Measurements from ENCODE around the gene EHMT2.

EHMT2 gene

DNA sequence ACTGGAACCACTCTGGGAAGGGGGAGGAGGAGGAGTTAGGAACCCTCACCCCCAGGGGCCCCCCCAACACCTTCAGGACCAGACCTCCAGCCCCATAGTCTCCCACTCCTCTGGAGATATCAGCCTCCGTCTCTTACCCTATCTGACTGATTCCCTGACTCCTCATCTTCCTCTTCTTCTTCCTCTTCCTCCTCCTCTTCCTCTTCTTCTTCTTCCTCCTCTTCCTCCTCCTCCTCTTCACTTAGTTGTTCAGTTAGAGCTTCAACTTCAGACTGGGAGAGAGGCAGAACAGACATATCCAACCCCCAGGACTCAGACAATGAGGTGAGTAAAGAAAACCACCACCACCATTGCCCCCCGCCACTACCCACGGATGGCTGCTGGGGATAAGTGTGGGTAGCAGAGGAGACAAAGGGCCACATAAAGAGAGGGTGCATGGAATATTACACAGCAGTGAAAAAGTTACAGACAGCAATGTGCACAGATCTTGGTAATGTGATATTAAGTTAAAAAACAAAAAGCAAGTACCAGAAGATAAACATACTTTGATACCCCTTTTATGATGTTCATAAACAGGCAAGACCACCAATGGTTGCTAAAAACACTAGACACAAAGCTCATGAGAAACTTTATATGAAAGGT, 8.0 kb downstream of the EHMT2 start:
- DNase-seq (ENCODE audit: low read depth), result no peak
- H3K4me3 ChIP-seq (ENCODE audit: low read depth, low read length), result no peak overlapping the region
- TF ChIP-seq, protein P1, sequence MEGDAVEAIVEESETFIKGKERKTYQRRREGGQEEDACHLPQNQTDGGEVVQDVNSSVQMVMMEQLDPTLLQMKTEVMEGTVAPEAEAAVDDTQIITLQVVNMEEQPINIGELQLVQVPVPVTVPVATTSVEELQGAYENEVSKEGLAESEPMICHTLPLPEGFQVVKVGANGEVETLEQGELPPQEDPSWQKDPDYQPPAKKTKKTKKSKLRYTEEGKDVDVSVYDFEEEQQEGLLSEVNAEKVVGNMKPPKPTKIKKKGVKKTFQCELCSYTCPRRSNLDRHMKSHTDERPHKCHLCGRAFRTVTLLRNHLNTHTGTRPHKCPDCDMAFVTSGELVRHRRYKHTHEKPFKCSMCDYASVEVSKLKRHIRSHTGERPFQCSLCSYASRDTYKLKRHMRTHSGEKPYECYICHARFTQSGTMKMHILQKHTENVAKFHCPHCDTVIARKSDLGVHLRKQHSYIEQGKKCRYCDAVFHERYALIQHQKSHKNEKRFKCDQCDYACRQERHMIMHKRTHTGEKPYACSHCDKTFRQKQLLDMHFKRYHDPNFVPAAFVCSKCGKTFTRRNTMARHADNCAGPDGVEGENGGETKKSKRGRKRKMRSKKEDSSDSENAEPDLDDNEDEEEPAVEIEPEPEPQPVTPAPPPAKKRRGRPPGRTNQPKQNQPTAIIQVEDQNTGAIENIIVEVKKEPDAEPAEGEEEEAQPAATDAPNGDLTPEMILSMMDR (conservative IDR thresholded peaks at IDR 0.05; ENCODE audit: low read depth, low read length), result no peak

DNA sequence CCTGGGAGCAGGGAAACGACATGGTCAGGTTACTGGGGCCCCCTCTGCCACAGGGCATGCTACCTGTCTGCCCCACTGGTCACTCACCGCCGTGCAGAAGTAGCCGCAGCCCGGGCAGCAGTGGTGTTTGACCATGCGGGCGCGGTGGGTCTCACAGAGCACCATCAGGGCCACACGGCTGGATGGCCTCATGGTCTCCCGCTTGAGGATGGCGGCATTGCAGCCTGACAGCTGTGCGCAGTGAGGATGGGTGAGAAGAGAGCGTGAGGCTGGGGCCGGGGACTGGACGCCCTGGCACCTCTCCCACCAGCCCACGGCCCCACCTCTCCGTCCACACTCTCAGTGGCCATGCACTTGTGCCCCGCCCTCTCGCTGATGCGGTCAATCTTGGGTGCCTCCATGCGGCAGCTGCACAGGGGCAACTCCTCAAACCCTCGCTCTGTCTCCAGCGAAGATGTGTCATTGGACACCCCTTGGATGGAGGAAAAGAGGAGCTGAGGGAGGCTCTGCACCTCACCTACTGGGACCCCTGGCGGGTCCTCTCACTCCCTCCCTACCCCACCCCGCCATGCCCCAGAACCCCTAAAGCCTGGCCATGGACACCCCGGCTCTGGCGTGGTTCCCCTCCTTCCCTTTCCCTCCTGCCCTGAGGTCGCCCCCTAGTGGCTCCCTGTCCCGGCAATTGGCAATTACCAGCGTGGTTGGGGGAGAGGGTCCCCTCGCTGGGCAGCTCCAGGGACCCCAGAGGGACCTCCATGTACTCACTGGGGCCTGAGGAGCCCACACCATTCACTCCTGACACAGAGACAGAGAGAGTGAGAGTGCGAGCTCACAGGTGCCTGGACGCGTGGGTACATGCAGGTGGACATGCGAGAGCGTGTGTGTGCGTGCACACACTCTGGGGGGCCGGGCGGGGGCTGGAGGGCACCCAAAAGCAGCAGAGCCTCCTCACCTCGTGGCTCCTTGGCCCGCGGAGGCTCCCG, 8.9 kb downstream of the EHMT2 start:
- TF ChIP-seq, protein P1 (conservative IDR thresholded peaks at IDR 0.05; ENCODE audit: low read depth, low read length), result peak; percentile 81
- no peak for DNase-seq (ENCODE audit: low read depth)
- no peak overlapping the region for H3K4me3 ChIP-seq (ENCODE audit: low read depth, low read length)

DNA sequence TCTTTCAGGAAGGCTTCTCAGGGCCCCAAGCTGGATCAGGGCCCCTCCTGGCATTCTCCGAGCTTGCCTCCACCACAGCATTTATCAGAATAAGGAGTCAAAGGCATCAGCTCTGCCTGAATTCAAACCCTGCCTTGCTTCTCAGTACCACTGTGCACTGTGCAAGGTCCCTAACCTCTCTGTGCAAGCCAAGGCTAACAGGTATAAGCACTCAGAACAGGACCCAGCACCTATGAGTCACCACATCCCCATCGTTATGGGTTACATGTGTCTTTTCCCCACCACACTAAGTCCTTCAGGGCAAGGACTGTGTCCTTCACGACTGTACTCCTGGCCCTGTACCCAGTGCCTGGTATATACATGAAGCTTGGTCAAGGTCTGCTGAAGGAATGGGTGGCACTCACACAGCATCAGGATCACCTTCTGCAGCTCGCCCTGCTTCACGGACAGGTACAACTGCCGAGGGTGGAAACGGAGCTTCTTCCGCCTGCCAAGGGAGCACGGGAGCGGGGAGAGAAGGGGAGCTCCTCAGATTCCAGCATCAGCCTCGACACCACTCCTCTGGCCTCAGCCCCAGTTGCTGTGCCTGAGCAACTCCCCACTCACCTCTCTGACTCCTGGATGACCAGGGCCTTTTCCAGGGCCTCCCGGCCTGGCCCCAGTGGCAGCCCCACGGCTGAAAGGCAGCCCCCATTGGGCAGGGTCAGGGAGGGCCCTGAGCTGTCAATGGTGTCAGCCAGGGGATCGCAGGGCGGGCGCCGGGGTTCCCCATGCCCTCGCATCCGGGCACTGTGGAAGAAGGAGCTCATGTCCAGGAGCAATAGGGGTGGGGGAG, 10.1 kb downstream of the EHMT2 start:
- H3K4me3 ChIP-seq (ENCODE audit: low read depth, low read length), result no peak overlapping the region
- TF ChIP-seq, protein P1 (conservative IDR thresholded peaks at IDR 0.05; ENCODE audit: low read depth, low read length), result no peak
- DNase-seq (ENCODE audit: low read depth), result no peak

DNA sequence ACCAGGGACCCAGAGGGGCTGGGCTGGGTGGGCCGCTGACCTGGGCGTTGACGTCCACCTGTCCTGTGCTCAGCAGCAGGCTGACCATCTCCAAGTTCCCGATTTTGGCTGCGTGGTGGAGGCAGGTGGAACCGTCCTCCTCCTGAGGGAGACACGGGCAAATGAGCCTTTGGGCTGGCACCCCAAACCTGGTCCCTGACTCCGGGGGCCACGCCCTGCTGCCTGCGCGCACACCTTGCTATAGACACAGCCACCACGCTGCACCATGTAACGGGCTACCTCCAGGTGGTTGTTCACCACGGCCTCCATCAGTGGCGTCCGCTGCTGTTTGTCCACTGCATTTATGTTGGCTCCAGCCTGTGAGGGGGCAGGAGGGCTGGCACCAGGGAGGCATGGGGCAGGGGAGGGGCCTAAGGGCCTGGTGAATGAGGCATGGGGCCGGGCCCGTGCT, 10.9 kb downstream of the EHMT2 start:
- no peak overlapping the region for H3K4me3 ChIP-seq (ENCODE audit: low read depth, low read length)
- TF ChIP-seq, protein P1 (conservative IDR thresholded peaks at IDR 0.05; ENCODE audit: low read depth, low read length), result no peak
- DNase-seq (ENCODE audit: low read depth), result no peak

DNA sequence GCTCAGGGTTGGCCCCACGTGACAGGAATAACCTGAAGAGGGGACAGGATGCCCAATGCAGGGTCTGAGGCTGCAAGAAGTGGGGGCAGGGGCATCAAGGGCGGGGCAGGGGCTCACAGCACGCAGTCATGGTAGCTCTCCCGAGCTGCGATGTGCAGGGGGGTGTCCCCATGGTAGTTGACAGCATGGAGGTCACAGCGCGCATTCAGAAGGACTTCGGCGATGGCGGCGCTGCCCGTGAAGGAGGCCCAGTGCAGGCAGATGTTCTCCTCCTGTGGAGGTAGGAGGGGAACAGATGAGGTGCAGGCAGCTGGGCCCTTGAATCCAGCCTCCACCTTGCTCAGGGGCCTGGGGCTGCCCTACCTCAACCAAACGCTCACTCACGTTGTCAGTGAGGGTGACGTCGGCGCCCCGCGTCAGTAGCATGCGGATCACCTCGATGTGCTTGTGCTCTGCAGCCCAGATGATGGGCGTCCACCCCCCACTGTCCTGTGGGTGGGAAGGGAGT, 12.9 kb downstream of the EHMT2 start:
- H3K4me3 ChIP-seq (ENCODE audit: low read depth, low read length), result no peak overlapping the region
- TF ChIP-seq, protein P1 (conservative IDR thresholded peaks at IDR 0.05; ENCODE audit: low read depth, low read length), result no peak
- DNase-seq (ENCODE audit: low read depth), result no peak

DNA sequence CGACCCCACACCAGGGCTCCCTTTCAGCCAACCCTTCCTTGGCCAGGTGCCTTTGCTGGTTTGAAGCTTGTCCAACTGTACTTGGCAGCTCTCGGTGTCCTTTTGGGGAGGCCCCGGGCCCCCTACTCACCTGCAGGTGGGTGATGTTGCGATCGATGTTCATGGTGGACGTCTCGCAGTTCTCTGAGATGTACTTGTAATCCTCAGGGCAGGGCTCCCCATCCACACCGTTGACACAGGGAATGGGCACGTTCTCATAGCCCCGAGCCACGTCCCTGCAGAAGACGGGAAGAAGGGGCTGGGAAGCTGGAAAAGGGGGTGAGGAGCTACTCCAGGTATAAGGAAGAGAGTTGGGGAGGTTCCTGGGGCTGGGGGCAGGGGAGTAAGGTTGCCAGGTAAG, 13.8 kb downstream of the EHMT2 start:
- TF ChIP-seq, protein P1 (conservative IDR thresholded peaks at IDR 0.05; ENCODE audit: low read depth, low read length), result no peak
- no peak for DNase-seq (ENCODE audit: low read depth)
- no peak overlapping the region for H3K4me3 ChIP-seq (ENCODE audit: low read depth, low read length)
